Neural progenitor cell (in vitro differentiated cells): ENCODE results near the gene KDM5C.
A peak's percentile ranks its signal among the peaks of the same experiment; 100 is the strongest.

Experiments
- CTCF ChIP-seq: fragments of 200-600 bp; sonication (generic); IDR thresholded peaks from 2 replicates; pipeline ENCODE4 v1.5.1; 2017; ENCODE audit warnings: antibody characterized with exemption, mild to moderate bottlenecking
- EZH2 ChIP-seq: fragments of 200-600 bp; sonication (generic); IDR thresholded peaks from 2 replicates; pipeline ENCODE4 v1.6.1; 2017; ENCODE audit warnings: antibody characterized with exemption, mild to moderate bottlenecking, moderate library complexity
- EZH2phosphoT487 ChIP-seq: fragments of 200-600 bp; sonication (generic); IDR thresholded peaks from 2 replicates; pipeline ENCODE4 v1.6.1; 2017; ENCODE audit warnings: antibody characterized with exemption

GRCh38 chrX:53239474-53239873 is 14.5 kb upstream of the KDM5C start:
- TF ChIP-seq CTCF (peak; percentile 8), EZH2phosphoT487 (no peak), EZH2 (no peak)
